Measurements from ENCODE around the gene ATP1A2. TPM values are rescaled to one million over a fixed set of nuclear protein-coding genes. Genes with fewer than 3 reads are reported as not detected.
A peak's percentile ranks its signal among the peaks of the same experiment; 100 is the strongest.

Gene ATP1A2
- total RNA-seq, 4 donors from 2014 or later, result 1.1 to 5.8 (median 5.0) TPM

GRCh38 chr1:160156361-160156760, 40.8 kb downstream of the ATP1A2 start:
- no peak overlapping the region for H3K4me3 ChIP-seq (ENCODE audit: low read depth, poor library complexity, severe bottlenecking)
- DNase-seq (ENCODE audit: low spot score in 2 of 2), result no peak
- WGBS, 2 donors, result 83 to 84% methylated on average over 5 of the region's 5 CpGs
- TF ChIP-seq POLR2A (IDR thresholded peaks at IDR 0.05), result no peak
- TF ChIP-seq, protein P1, sequence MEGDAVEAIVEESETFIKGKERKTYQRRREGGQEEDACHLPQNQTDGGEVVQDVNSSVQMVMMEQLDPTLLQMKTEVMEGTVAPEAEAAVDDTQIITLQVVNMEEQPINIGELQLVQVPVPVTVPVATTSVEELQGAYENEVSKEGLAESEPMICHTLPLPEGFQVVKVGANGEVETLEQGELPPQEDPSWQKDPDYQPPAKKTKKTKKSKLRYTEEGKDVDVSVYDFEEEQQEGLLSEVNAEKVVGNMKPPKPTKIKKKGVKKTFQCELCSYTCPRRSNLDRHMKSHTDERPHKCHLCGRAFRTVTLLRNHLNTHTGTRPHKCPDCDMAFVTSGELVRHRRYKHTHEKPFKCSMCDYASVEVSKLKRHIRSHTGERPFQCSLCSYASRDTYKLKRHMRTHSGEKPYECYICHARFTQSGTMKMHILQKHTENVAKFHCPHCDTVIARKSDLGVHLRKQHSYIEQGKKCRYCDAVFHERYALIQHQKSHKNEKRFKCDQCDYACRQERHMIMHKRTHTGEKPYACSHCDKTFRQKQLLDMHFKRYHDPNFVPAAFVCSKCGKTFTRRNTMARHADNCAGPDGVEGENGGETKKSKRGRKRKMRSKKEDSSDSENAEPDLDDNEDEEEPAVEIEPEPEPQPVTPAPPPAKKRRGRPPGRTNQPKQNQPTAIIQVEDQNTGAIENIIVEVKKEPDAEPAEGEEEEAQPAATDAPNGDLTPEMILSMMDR (IDR thresholded peaks at IDR 0.05), result no peak
- intact Hi-C loops (cut with DNase I; ENCODE audit: low total_unique reads), result no loop called here

- intact Hi-C loops (cut with DNase I; ENCODE audit: low total_unique reads), result no loop called here
- H3K4me3 ChIP-seq (ENCODE audit: low read depth, poor library complexity, severe bottlenecking), result no peak overlapping the region
- whole genome bisulfite sequencing, 2 donors, result 74 to 80% methylated on average over 4 of the region's 4 CpGs
- no peak for DNase-seq (ENCODE audit: low spot score in 2 of 2)
- no peak for TF ChIP-seq POLR2A (IDR thresholded peaks at IDR 0.05)
- TF ChIP-seq, protein P1 (IDR thresholded peaks at IDR 0.05), result no peak
Measured at GRCh38 chr1:160157174-160157573, 41.6 kb downstream of the ATP1A2 start.

DNA sequence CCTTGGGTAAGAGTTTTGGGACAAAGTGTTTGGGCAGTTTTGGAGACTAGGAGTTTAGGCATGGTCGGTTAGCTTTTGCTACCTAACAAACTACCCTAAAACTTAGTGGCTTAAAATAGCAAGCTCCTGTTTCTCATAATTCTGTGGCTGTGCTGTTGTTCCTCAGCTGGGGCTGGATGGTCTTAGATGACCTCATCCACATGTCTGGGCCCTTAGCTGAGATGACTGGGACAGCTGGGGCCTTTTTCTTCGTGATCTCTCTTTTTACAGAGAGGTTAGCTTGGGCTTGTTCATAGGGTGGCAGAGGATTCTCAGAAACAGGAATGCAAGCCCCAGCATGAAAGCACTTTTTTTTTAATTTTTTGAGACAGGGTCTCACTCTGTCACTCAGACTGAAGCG, 42.5 kb downstream of the ATP1A2 start:
- TF ChIP-seq, protein P1 (IDR thresholded peaks at IDR 0.05), result no peak
- TF ChIP-seq POLR2A (IDR thresholded peaks at IDR 0.05), result no peak
- no peak overlapping the region for H3K4me3 ChIP-seq (ENCODE audit: low read depth, poor library complexity, severe bottlenecking)
- 76 to 88% methylated on average over 3 of the region's 3 CpGs for WGBS, 2 donors
- intact Hi-C loops (cut with DNase I; ENCODE audit: low total_unique reads), result no loop called here
- no peak for DNase-seq (ENCODE audit: low spot score in 2 of 2)

DNA sequence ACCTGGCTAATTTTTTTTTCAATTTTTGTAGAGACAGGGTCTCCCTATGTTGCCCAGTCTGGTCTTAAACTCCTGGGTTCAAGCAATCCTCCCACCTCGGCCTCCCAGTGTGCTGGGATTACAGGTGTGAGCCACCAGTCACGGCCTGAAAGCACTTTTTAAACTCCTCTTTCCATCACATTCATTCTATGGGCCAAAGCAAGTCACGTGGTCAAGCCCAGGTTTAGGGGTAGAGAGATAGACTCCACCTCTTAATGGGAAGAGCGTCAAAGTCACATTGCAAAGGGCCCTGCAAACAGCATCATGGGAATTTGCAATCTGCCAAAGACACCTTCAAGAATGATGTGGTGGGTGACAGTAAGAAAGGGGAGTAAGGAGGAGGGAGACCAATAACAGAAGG, 43.0 kb downstream of the ATP1A2 start:
- H3K4me3 ChIP-seq (ENCODE audit: low read depth, poor library complexity, severe bottlenecking), result no peak overlapping the region
- WGBS, 2 donors, result 85 to 89% methylated on average over 4 of the region's 4 CpGs
- intact Hi-C loops (cut with DNase I; ENCODE audit: low total_unique reads), result no loop called here
- TF ChIP-seq POLR2A (IDR thresholded peaks at IDR 0.05), result no peak
- TF ChIP-seq, protein P1 (IDR thresholded peaks at IDR 0.05), result no peak
- peak in 1 of 2 donors; percentile 39 for DNase-seq (ENCODE audit: low spot score in 2 of 2)

DNA sequence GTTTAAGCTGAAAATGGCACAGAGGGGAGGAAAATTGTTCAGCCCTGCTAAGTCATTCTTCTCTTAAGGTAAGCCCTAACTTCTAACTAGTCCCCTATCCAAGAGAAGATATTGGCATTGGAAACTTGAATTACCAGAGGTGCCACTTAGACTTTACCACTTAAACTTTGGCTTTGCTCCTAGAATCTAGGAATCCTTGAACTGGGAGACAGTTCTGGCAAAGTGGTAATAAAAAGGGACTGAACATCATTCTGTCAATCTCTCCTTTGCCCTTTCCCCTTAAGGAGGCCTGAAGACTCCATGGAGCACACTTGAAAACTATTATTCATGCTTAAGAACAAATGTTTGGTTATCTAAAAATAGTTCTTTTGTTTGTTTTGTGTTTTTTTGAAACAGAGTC, 44.3 kb downstream of the ATP1A2 start:
- intact Hi-C loops (cut with DNase I; ENCODE audit: low total_unique reads), result no loop called here
- H3K4me3 ChIP-seq (ENCODE audit: low read depth, poor library complexity, severe bottlenecking), result no peak overlapping the region
- DNase-seq (ENCODE audit: low spot score in 2 of 2), result no peak
- TF ChIP-seq, protein P1 (IDR thresholded peaks at IDR 0.05), result no peak
- TF ChIP-seq POLR2A (IDR thresholded peaks at IDR 0.05), result no peak

GRCh38 chr1:160161965-160162705, 46.6 kb downstream of the ATP1A2 start:
- DNase-seq (ENCODE audit: low spot score in 2 of 2), result peak in 1 of 2 donors; percentile 48
- WGBS, 2 donors, result 62 to 65% methylated on average over 6 of the region's 6 CpGs
- intact Hi-C loops (cut with DNase I; ENCODE audit: low total_unique reads), result no loop called here
- no peak overlapping the region for H3K4me3 ChIP-seq (ENCODE audit: low read depth, poor library complexity, severe bottlenecking)
- TF ChIP-seq POLR2A (IDR thresholded peaks at IDR 0.05), result no peak
- TF ChIP-seq, protein P1 (IDR thresholded peaks at IDR 0.05), result no peak
